DND-41 (cell line): ENCODE data around the gene STKLD1.
A peak's percentile ranks its signal among the peaks of the same experiment; 100 is the strongest.
"Not testable (repeated sequence)": the region's sequence is repeated elsewhere in the genome, so short reads cannot be mapped to it uniquely, and the experiment has no call there.

Experiments used
- ATAC-seq: fragments of 200-7000 bp; cut with Tn5 transposase; 3 replicates; pipeline ENCODE4 v1.9.1; 2021; ENCODE audit warnings: low read depth; ENCODE audit not compliant: insufficient read depth
- DNase-seq: peaks from one replicate; pipeline ENCODE4 v3.0.0-alpha.2; 2020
- H2AFZ ChIP-seq: 2 replicates; pipeline ENCODE4 v1.6.0; 2012; ENCODE audit warnings: low read depth, low read length
- H3K27ac ChIP-seq: 2 replicates; pipeline ENCODE4 v1.5.1; 2012; ENCODE audit warnings: low read length, inconsistent platforms
- H3K27me3 ChIP-seq: fragments of 200-600 bp; sonication (generic); 2 replicates; pipeline ENCODE4 v1.6.0; 2012; ENCODE audit warnings: low read length, mild to moderate bottlenecking, inconsistent platforms; ENCODE audit not compliant: insufficient read depth, poor library complexity
- H3K36me3 ChIP-seq: 2 replicates; pipeline ENCODE4 v1.5.1; 2012; ENCODE audit warnings: low read length, inconsistent platforms; ENCODE audit not compliant: insufficient read depth
- H3K4me1 ChIP-seq: 2 replicates; pipeline ENCODE4 v1.5.1; 2012; ENCODE audit warnings: mild to moderate bottlenecking, low read length; ENCODE audit not compliant: insufficient read depth
- H3K4me2 ChIP-seq: 2 replicates; pipeline ENCODE4 v1.6.0; 2012; ENCODE audit warnings: mild to moderate bottlenecking, moderate library complexity, low read length, inconsistent platforms; ENCODE audit not compliant: insufficient read depth
- H3K4me3 ChIP-seq, 2 experiments: fragments of 200-600 bp in 1 of 2; shearing (Covaris generic) in 1 of 2; 2 replicates each; pipeline ENCODE4 v1.5.1; 2012 to 2016; ENCODE audit warnings: inconsistent platforms in 2 of 2, low read length in 2 of 2, mild to moderate bottlenecking in 2 of 2, low read depth in 1 of 2, moderate library complexity in 1 of 2
- H3K79me2 ChIP-seq: 2 replicates; pipeline ENCODE4 v1.6.0; 2012; ENCODE audit warnings: low read length, inconsistent platforms; ENCODE audit not compliant: insufficient read depth
- H3K9ac ChIP-seq: 2 replicates; pipeline ENCODE4 v1.6.0; 2012; ENCODE audit warnings: low read depth, mild to moderate bottlenecking, inconsistent platforms, low read length, moderate library complexity
- H3K9me3 ChIP-seq: 2 replicates; pipeline ENCODE4 v1.5.1; 2012; ENCODE audit warnings: low read length, moderate library complexity, mild to moderate bottlenecking, inconsistent platforms; ENCODE audit not compliant: insufficient read depth, severe bottlenecking
- H4K20me1 ChIP-seq: 2 replicates; pipeline ENCODE4 v1.6.0; 2012; ENCODE audit warnings: low read length; ENCODE audit not compliant: insufficient read depth
- EZH2 ChIP-seq: IDR thresholded peaks from 3 replicates; pipeline ENCODE4 v1.6.1; 2012; ENCODE audit warnings: borderline replicate concordance, low read depth, mild to moderate bottlenecking, moderate library complexity, low read length, inconsistent platforms; ENCODE audit not compliant: severe bottlenecking
- TF ChIP-seq, protein P1 (sequence below): IDR thresholded peaks from 2 replicates; pipeline ENCODE4 v1.5.1; 2012; ENCODE audit warnings: borderline replicate concordance, low read length, moderate library complexity, mild to moderate bottlenecking; ENCODE audit not compliant: poor library complexity, severe bottlenecking; ENCODE audit errors: extremely low read depth

STKLD1 gene

DNA sequence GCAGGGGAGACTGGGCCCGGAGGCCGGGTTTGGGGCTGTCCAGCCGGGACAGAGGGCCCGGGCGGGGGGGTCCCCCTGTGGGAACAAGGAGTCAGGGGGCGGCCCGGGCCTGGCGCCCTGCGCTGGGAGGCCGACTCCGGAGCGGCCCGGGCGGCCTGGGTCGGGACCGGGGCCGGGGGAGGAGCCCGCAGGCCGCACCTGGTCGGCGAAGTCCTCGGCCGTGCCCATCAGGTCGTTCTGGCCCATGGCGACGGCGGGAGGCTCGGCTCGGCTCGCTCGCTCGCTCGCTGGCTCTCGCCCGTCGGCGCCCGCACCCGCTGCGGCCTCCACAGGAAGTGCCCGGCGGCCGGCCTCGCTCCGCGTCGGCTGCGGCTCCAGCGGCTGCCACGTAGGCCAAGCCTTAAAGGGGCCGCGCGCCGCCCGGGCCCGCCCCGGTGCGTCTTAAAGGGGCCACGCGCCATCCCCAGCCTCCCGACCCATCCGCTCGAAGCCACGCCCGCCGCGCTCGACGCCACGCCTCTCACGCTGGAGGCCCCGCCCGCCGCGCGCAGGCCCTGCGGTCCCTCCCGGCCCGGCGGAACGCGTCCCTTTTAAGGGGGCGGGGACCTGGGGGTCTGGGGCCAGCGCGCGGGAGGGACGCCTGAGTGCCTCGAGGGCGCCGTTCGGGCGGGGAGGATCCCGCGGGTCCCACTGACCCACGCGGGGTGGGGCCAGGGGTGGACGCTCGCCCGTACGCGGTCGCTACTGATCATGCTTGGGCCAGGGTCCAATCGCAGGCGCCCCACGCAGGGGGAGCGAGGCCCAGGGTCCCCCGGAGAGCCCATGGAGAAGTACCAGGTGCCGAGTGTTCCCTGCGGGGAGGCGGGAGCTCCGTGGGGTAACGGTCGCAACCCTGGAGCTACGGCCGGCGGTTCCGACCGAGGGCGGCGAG is at the start of gene STKLD1, which contains the start of gene SURF4:
STKLD1 (plus strand) TSS at position 643 of the 931 bp plus-strand sequence; CDS start at position 751, 108 bp downstream.
SURF4 (minus strand) TSS at position 337 of the 931 bp plus-strand sequence; CDS start at position 246, 91 bp downstream.
- no peaks in the 10 kb centered on the region for H3K9me3 ChIP-seq
- no peaks in the 10 kb centered on the region for H3K27me3 ChIP-seq
- H3K4me1 ChIP-seq, result peaks cover 39% of the 10 kb centered on the region
- peak within 1 kb of the TSS; percentile 77 for H2AFZ ChIP-seq
- peaks cover 38% of the 10 kb centered on the region for H4K20me1 ChIP-seq
- peaks cover 25% of the 10 kb centered on the region for H3K36me3 ChIP-seq
- H3K79me2 ChIP-seq, result peaks cover 49% of the 10 kb centered on the region
- peak within 1 kb of the TSS; percentile 91 for H3K27ac ChIP-seq
- ATAC-seq, result peak; percentile 90
- no peak for TF ChIP-seq EZH2
- TF ChIP-seq, protein P1, sequence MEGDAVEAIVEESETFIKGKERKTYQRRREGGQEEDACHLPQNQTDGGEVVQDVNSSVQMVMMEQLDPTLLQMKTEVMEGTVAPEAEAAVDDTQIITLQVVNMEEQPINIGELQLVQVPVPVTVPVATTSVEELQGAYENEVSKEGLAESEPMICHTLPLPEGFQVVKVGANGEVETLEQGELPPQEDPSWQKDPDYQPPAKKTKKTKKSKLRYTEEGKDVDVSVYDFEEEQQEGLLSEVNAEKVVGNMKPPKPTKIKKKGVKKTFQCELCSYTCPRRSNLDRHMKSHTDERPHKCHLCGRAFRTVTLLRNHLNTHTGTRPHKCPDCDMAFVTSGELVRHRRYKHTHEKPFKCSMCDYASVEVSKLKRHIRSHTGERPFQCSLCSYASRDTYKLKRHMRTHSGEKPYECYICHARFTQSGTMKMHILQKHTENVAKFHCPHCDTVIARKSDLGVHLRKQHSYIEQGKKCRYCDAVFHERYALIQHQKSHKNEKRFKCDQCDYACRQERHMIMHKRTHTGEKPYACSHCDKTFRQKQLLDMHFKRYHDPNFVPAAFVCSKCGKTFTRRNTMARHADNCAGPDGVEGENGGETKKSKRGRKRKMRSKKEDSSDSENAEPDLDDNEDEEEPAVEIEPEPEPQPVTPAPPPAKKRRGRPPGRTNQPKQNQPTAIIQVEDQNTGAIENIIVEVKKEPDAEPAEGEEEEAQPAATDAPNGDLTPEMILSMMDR, result no peak
- DNase-seq, result peak; percentile 95
- H3K4me3 ChIP-seq, result peak within 1 kb of the TSS; percentile 98 to 100
- peak within 1 kb of the TSS; percentile 89 for H3K9ac ChIP-seq
- peak within 1 kb of the TSS; percentile 95 for H3K4me2 ChIP-seq

DNA sequence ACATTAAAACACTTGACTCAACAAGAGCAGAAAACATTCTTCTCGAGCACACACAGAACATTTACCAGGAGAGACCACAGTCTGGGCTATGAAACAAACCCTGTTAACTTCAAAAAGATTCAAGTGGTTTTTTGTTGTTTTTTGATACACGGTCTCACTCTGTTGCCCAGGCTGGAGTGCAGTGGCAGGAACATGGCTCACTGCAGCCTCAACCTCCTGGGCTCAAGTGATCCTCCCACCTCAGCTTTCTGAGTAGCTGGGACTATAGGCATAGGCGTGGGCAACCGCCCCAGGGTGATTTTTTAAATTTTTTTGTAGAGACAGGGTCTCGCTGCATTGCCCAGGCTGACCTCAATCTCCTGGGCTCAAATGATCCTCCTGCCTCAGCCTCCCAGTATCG is 49.1 kb upstream of the STKLD1 start:
- H3K9ac ChIP-seq, H2AFZ ChIP-seq, H3K4me3 ChIP-seq, H3K4me1 ChIP-seq, DNase-seq, ATAC-seq, H3K4me2 ChIP-seq, H3K27me3 ChIP-seq, H3K79me2 ChIP-seq, H3K9me3 ChIP-seq, H3K27ac ChIP-seq: not testable (repeated sequence)
- peaks cover 11% of the 10 kb centered on the region for H4K20me1 ChIP-seq
- H3K36me3 ChIP-seq, result peaks cover 17% of the 10 kb centered on the region

DNA sequence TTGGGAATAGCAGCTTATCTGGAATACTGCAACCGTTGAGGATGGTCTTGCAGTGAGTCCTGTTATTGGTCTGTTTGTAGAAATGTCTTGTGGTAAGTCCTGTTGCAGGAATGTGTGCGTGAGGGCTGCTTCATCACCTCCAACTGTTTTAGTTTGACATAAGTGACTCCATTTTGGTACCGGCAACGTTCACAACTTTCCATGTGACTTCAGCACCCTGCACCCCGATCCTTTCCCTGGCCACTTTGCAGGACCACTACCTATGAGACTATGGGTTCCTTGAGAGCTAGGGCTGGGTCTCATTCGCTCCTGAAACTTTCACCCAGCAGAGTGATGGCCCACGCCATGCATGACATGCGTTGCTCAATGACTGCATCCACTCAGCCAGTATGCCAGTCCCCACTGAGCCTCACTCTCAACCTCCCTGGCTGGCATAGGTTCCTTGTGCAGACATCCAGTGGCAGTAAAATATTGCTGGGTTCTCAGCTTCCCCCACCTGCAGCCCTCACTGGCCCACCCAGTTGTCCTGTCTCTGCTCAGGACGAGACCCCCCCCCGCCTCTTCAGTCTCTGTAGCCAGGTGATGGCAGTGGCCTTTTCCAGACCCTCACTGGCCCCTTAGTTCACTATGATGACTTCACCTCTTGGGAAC is 48.2 kb upstream of the STKLD1 start:
- Histone ChIP-seq H2AFZ (no peak overlapping the region), H3K27ac (no peak overlapping the region), H3K9me3 (no peaks in the 10 kb centered on the region), H4K20me1 (peaks cover 19% of the 10 kb centered on the region), H3K27me3 (no peaks in the 10 kb centered on the region), H3K4me1 (no peaks in the 10 kb centered on the region), H3K9ac (no peak overlapping the region), H3K4me3 (no peak overlapping the region), H3K79me2 (0 out of 2 replicates have a peak, but pooled peaks cover 2% of the 10 kb centered on the region), H3K4me2 (no peak overlapping the region), H3K36me3 (peaks cover 26% of the 10 kb centered on the region)
- TF ChIP-seq, protein P1, result no peak
- TF ChIP-seq EZH2, result no peak
- peak; percentile 33; the same call in 1 of the 3 replicates for ATAC-seq
- DNase-seq, result no peak
